GM12872 (cell line): Measurements from ENCODE around the gene INF2.

ENCODE experiments used
- TF ChIP-seq, protein P1 (sequence below): IDR thresholded peaks from 3 replicates; pipeline ENCODE4 v1.5.1; 2011; ENCODE audit warnings: low read depth, mild to moderate bottlenecking, low read length, moderate library complexity; ENCODE audit not compliant: insufficient read depth

INF2 gene

DNA sequence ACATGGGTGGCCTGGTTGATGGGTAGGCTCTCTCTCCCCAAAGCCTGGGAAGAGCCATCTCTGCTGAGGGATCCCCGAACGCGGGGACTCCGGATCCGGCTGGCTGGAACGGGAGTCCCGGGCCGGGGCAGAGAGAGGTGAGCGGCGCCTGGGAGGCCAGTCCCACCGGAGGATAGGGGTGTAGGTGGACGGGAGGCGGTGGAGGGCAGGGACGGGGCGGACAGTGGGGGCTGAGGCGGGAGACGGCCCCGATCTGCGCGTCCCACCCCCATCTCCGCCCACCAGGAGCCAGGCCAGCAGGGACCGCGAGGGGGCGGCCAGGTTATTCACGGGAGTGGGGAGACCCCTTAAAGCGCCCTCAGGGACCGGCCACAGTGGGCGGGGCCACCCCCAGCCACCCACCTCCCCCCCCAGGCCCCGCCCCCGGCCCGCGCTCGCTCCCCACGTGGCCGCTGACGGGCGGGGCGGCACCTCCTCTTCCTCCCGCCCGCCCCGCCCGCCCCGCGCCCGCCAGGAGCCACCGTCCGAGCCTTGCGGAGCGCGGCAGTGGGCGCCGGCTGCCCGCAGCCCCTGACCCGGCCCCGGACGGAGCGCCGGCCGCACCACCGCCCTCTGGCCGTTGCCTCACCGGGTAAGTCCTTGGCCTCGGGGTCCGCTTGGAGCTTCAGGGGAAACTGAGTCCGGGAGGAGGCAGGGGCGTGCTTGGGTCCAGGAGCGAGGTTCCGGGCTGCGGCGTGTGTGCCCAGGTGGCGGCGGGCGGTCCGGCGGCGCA, at the start of gene INF2:
INF2 (plus strand) TSS at position 510 of the 772 bp plus-strand sequence. CDS start 11,748 bp downstream, outside the sequence.
- TF ChIP-seq, protein P1, sequence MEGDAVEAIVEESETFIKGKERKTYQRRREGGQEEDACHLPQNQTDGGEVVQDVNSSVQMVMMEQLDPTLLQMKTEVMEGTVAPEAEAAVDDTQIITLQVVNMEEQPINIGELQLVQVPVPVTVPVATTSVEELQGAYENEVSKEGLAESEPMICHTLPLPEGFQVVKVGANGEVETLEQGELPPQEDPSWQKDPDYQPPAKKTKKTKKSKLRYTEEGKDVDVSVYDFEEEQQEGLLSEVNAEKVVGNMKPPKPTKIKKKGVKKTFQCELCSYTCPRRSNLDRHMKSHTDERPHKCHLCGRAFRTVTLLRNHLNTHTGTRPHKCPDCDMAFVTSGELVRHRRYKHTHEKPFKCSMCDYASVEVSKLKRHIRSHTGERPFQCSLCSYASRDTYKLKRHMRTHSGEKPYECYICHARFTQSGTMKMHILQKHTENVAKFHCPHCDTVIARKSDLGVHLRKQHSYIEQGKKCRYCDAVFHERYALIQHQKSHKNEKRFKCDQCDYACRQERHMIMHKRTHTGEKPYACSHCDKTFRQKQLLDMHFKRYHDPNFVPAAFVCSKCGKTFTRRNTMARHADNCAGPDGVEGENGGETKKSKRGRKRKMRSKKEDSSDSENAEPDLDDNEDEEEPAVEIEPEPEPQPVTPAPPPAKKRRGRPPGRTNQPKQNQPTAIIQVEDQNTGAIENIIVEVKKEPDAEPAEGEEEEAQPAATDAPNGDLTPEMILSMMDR, result no peak

DNA sequence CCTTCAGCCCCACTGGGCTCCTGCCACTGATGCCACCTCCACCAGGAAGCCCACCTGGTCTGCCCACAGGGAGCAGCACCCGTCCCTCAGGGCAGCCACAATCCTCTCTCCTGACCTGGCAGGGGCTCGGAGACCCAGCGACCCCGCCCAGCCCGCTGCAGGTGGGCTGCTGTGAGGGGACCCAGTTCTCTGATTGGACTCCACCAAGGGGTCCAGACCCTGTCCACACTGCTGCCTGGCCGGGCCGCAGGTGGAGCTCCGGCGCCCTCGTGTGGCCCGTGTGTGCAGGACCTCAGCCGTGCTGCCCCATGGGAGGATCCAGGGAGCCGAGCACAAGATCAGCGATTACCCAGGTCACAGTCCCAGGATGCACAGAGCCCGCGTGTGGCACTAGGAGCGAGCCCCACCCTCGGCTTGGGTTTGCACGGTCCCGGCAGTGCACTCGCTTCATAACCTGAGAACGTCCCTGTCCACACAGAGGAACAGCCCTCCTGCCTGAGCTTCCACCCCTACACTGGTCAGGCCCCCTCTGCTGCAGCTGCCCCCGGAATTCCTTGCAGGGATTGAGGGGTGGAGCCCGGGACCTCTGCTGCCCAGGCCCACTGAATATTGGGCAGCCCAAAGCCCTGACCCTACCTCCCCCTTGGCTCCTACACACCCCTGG, 49.4 kb upstream of the INF2 start:
- TF ChIP-seq, protein P1, result peak; percentile 91

DNA sequence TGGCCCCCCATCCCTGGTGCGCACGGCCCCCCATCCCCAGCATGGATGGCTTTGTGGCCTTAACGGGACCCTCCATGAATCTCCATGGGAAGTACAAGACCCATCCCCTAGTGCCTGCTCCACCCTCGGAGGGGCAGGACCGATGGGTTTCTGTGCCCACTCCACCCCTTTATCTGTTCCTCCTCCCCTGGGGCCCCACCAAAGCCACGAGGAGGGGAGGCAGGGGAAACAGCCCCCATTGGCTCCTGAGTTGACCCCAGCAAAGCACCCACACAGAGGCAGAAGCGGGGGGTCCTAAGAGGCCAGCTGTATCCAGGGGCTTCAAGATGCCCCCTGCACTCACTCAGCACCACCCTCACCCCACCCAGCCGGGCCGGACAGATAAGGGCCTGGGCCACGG, 48.7 kb upstream of the INF2 start:
- TF ChIP-seq, protein P1, result no peak

DNA sequence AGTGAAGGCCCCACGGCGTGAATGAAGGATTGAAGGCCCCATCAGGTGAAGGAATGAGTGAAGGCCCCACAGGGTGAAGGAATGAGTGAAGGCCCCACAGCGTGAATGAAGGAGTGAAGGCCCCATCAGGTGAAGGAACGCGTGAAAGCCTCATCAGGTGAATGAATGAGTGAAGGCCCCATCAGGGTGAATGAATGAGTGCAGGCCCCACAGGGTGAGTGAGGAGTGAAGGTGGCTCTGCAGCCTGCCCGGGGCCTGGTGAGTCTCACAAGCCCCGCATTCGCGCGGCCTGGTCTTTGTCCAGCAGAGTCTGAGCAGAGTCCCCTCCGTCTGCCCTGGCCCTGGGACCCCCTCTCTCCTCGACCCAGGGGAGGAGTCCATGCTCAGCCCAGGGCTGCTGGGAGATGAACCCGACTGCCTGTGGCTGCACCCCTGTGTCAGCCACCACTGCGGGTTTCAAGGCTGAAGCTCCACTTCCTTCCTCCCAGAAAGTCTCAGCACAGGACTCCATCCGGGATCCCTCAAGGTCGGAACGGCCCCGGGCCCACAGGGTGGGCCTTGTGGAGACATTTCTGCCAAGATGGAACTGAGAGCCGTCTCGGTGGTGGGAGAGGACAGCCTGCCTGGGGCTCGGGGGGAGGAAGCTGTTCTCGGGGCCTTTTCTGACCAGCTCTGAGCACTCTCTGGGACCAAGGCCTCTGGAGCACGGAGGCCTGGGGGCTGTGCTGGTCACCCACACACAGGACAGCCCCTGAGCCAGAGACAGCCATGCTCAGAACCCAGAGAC, 47.5 kb upstream of the INF2 start:
- TF ChIP-seq, protein P1, result no peak

DNA sequence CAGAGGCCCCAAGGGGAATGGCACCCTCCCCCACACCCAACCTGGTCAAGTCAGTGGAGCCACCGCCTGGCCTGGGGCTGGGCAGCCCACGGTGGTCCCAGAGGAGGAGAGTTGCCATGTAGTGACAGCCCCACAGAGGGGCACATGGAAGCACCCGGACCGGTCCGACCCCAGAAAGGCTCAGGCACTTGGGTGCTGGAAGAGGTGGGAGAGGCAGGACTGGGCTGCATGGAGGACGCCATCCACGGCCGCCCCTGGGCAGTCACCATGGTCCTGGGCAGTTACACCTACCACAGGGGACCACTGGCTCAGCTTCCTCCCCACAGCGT, 46.9 kb upstream of the INF2 start:
- TF ChIP-seq, protein P1, result no peak

DNA sequence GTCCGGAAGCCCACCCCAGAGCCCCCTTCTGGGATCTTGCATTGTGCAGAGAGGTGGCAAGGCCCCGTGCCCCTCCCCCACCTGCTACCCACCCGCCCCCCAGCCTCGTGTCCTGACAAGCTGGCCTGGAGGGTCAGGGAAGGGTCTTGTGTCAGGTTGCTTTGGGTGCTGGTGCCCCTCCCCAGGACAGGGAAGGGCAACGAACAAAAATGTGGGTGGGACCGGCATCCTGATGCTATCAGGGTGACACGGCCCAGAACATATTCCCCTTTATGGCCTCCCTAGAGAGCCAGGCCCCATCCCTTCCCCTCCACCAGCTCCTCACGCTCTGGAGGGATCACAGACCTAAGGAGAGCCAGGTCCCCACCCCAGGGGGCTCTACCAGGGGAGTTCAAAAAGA, 46.1 kb upstream of the INF2 start:
- TF ChIP-seq, protein P1, result no peak

DNA sequence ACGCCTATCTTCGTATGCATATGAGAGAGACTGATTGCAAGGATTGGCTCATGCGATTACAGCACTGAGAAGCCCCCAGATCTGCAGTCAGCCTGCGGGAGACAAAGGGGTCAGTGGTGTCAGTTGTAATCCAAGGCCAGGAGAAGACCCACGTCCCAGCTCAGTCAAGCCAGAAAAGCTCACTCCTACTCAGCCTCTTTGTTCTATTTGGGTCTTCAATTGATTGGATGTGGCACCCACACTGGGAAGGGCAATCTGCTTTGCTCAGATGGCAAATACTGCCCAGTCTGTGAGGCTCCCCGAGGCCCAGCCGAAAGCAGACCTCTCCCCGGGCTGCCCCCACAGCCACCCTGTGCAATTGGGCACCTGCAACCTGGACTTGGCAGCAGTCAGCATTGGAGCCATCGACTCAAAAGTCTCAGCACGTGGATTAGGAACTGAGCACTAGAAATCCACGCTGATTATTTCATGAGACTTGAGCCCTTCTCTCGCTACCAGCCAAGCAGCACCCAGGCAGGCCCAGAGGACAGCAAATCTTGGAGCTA, 45.3 kb upstream of the INF2 start:
- TF ChIP-seq, protein P1, result no peak
